Body of pancreas (tissue), 4 donors: ENCODE measurements around the gene FOXJ3. TPM values are rescaled to one million over a fixed set of nuclear protein-coding genes. Genes with fewer than 3 reads are reported as not detected.

Source experiments
- ATAC-seq: fragments of 150-250 bp; one replicate; pipeline ENCODE4 v1.9.1; 2016
- DNase-seq, 4 donors: peaks; one replicate each; pipeline ENCODE4 v3.0.0-alpha.2; 2019
- H3K27ac ChIP-seq, 4 donors: fragments of 200-600 bp; sonication (generic); 1 replicate in 3 of 4; 2 replicates in 1 of 4; pipeline versions ENCODE4 v1.5.1 to v1.6.1; 2016 to 2019; ENCODE audit warnings: mild to moderate bottlenecking in 1 of 4, mixed read lengths in 1 of 4, moderate library complexity in 1 of 4
- H3K27me3 ChIP-seq, 2 donors: fragments of 200-600 bp; sonication (generic); one replicate each; pipeline ENCODE4 v1.6.0; 2016; ENCODE audit warnings: mild to moderate bottlenecking in 1 of 2
- H3K36me3 ChIP-seq, 2 donors: fragments of 200-600 bp; sonication (generic); replicated peaks in 1 of 2; 2 replicates each; pipeline ENCODE4 v1.5.1; 2016; ENCODE audit warnings: low read depth in 2 of 2; ENCODE audit not compliant: insufficient read depth in 1 of 2
- H3K4me1 ChIP-seq: fragments of 200-600 bp; sonication (generic); one replicate; pipeline ENCODE4 v1.6.0; 2016
- H3K4me3 ChIP-seq, 2 donors: fragments of 200-600 bp; sonication (generic); 1 replicate in 1 of 2; 2 replicates in 1 of 2; pipeline ENCODE4 v1.5.1; 2016 to 2019
- H3K9me3 ChIP-seq, 3 donors: fragments of 200-600 bp; sonication (generic); 1 replicate in 2 of 3; 2 replicates in 1 of 3; pipeline ENCODE4 v1.5.1; 2016
- POLR2A ChIP-seq, 3 donors: fragments of 450-650 bp; IDR thresholded peaks; one replicate each; pipeline ENCODE4 v1.6.1; 2016; ENCODE audit warnings: antibody characterized with exemption in 3 of 3, mild to moderate bottlenecking in 2 of 3
- WGBS, 2 donors: methylation state at CpG; one replicate each; pipeline ENCODE4 v1.1.5; 2017; 5-methylcytosine and 5-hydroxymethylcytosine counted together
- intact Hi-C: fragments of 100-400 bp; cut with DNase I; formaldehyde crosslinking; loops from one replicate; pipeline ENCODE4 v1.15.1; 2023
- total RNA-seq, 2 donors: library from RNA; depleted of rRNA; stranded (reverse); fragments of >200 nt; gene quantifications; one replicate each; pipeline ENCODE4 v1.1.0, GENCODE V29; 2016
- TF ChIP-seq, protein P1 (sequence below), 7 experiments: fragments of 450-650 bp in 4 of 7; fragments of 200-600 bp in 3 of 7; sonication (generic) in 3 of 7; IDR thresholded peaks; one replicate each; pipeline ENCODE4 v1.5.1; 2016 to 2019; ENCODE audit warnings: antibody characterized with exemption in 7 of 7

Gene FOXJ3
- total RNA-seq, 2 donors from 2014 or later: 25.2 to 50.4 TPM

- no peak for DNase-seq
- H3K4me1 ChIP-seq: no peaks in the 10 kb centered on the region
- no peak for ATAC-seq
- no peaks in the 10 kb centered on the region for H3K27me3 ChIP-seq
- H3K4me3 ChIP-seq: no peak overlapping the region
- 86 to 87% methylated on average over 1 of the region's 1 CpG for WGBS, 2 donors
- no peak for TF ChIP-seq POLR2A (IDR thresholded peaks at IDR 0.05)
- no peak overlapping the region for H3K27ac ChIP-seq
- no peaks in the 10 kb centered on the region for H3K9me3 ChIP-seq
- intact Hi-C loops: loop anchor here (10.0 kb wide), 1 partner anchor 122 kb away; no protein-coding TSS in a partner anchor
- H3K36me3 ChIP-seq: no peaks in the 10 kb centered on the region
Observed at GRCh38 chr1:42306977-42307376, 28.1 kb downstream of the FOXJ3 start.

GRCh38 chr1:42305639-42306038 lies 29.4 kb downstream of the FOXJ3 start:
- no peak for ATAC-seq
- no peak overlapping the region for H3K4me3 ChIP-seq
- 95 to 97% methylated on average over 5 of the region's 5 CpGs for WGBS, 2 donors
- no peaks in the 10 kb centered on the region for H3K36me3 ChIP-seq
- no peak for DNase-seq
- no peaks in the 10 kb centered on the region for H3K9me3 ChIP-seq
- no peaks in the 10 kb centered on the region for H3K4me1 ChIP-seq
- H3K27me3 ChIP-seq: no peaks in the 10 kb centered on the region
- H3K27ac ChIP-seq: no peak overlapping the region
- no peak for TF ChIP-seq POLR2A (IDR thresholded peaks at IDR 0.05)
- TF ChIP-seq, protein P1, sequence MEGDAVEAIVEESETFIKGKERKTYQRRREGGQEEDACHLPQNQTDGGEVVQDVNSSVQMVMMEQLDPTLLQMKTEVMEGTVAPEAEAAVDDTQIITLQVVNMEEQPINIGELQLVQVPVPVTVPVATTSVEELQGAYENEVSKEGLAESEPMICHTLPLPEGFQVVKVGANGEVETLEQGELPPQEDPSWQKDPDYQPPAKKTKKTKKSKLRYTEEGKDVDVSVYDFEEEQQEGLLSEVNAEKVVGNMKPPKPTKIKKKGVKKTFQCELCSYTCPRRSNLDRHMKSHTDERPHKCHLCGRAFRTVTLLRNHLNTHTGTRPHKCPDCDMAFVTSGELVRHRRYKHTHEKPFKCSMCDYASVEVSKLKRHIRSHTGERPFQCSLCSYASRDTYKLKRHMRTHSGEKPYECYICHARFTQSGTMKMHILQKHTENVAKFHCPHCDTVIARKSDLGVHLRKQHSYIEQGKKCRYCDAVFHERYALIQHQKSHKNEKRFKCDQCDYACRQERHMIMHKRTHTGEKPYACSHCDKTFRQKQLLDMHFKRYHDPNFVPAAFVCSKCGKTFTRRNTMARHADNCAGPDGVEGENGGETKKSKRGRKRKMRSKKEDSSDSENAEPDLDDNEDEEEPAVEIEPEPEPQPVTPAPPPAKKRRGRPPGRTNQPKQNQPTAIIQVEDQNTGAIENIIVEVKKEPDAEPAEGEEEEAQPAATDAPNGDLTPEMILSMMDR (IDR thresholded peaks at IDR 0.05): no peak
- intact Hi-C loops: loop anchor here (10.0 kb wide), 1 partner anchor 121 kb away; no protein-coding TSS in a partner anchor

- Histone ChIP-seq H3K4me1 (no peaks in the 10 kb centered on the region), H3K4me3 (no peak overlapping the region), H3K9me3 (no peaks in the 10 kb centered on the region), H3K36me3 (no peaks in the 10 kb centered on the region), H3K27me3 (no peaks in the 10 kb centered on the region), H3K27ac (no peak overlapping the region)
- DNase-seq: no peak
- 100% methylated on average over 1 of the region's 1 CpG for WGBS, 2 donors
- ATAC-seq: no peak
- no peak for TF ChIP-seq POLR2A (IDR thresholded peaks at IDR 0.05)
- TF ChIP-seq, protein P1 (IDR thresholded peaks at IDR 0.05): no peak
- intact Hi-C loops: loop anchor here (10.0 kb wide), 1 partner anchor 117 kb away; no protein-coding TSS in a partner anchor
Observed at GRCh38 chr1:42302034-42302433, 33.0 kb downstream of the FOXJ3 start.

- no peaks in the 10 kb centered on the region for H3K4me1 ChIP-seq
- 96 to 97% methylated on average over 2 of the region's 2 CpGs for WGBS, 2 donors
- no peak for ATAC-seq
- TF ChIP-seq POLR2A (IDR thresholded peaks at IDR 0.05): no peak
- TF ChIP-seq, protein P1 (IDR thresholded peaks at IDR 0.05): no peak
- H3K36me3 ChIP-seq: no peaks in the 10 kb centered on the region
- no peak overlapping the region for H3K4me3 ChIP-seq
- intact Hi-C loops: no loop called here
- no peaks in the 10 kb centered on the region for H3K27me3 ChIP-seq
- H3K27ac ChIP-seq: no peak overlapping the region
- H3K9me3 ChIP-seq: no peaks in the 10 kb centered on the region
- no peak for DNase-seq
Observed at GRCh38 chr1:42298520-42298919, 36.5 kb downstream of the FOXJ3 start.

GRCh38 chr1:42295816-42296215 lies 39.2 kb downstream of the FOXJ3 start:
- no peak for DNase-seq

More at GRCh38 chr1:42295816-42296215, 39.2 kb downstream of the FOXJ3 start:
- Histone ChIP-seq H3K27ac (no peak overlapping the region), H3K9me3 (no peaks in the 10 kb centered on the region), H3K36me3 (no peaks in the 10 kb centered on the region), H3K27me3 (no peaks in the 10 kb centered on the region), H3K4me3 (no peak overlapping the region), H3K4me1 (no peaks in the 10 kb centered on the region)
- TF ChIP-seq POLR2A (IDR thresholded peaks at IDR 0.05): no peak
- TF ChIP-seq, protein P1 (IDR thresholded peaks at IDR 0.05): no peak
- WGBS, 2 donors: 96% methylated on average over 5 of the region's 5 CpGs
- ATAC-seq: no peak
- intact Hi-C loops: no loop called here
